HepG2 (cell line): Measurements from ENCODE around the gene CDC42BPG. TPM values are rescaled to one million over a fixed set of nuclear protein-coding genes. Genes with fewer than 3 reads are reported as not detected.

Experiments used
- LCORL ChIP-seq, 2 experiments: fragments of 450-650 bp in 1 of 2; sonication (generic) in 1 of 2; formaldehyde crosslinking in 1 of 2; IDR thresholded peaks; 2 replicates each; pipeline versions ENCODE4 v1.5.0 to v1.6.1; 2017 to 2020; ENCODE audit warnings: antibody characterized with exemption in 1 of 2, missing genetic modification reagents in 1 of 2
- RFXAP ChIP-seq: sonication (generic); formaldehyde crosslinking; IDR thresholded peaks from 2 replicates; pipeline ENCODE4 v1.4.0; 2020; ENCODE audit warnings: missing genetic modification reagents, borderline replicate concordance
- ZNF260 ChIP-seq: sonication (generic); formaldehyde crosslinking; IDR thresholded peaks from 2 replicates; pipeline ENCODE4 v1.4.0; 2020; ENCODE audit warnings: missing genetic modification reagents, low read depth, mild to moderate bottlenecking, borderline replicate concordance
- ZNF264 ChIP-seq: sonication (generic); formaldehyde crosslinking; IDR thresholded peaks from 2 replicates; pipeline ENCODE4 v1.4.0; 2020; ENCODE audit warnings: missing genetic modification reagents
- ZNF550 ChIP-seq: sonication (generic); formaldehyde crosslinking; IDR thresholded peaks from 2 replicates; pipeline ENCODE4 v1.4.0; 2020; ENCODE audit warnings: mild to moderate bottlenecking, missing genetic modification reagents, borderline replicate concordance
- ZNF792 ChIP-seq: IDR thresholded peaks from 2 replicates; pipeline ENCODE4 v1.6.1; 2016
- polyA plus RNA-seq, 8 experiments: library from polyadenylated mRNA; depleted of rRNA in 3 of 8; stranded (reverse) in 7 of 8; unstranded in 1 of 8; fragments of >200 nt; fragmentation: Illumina TruSeq in 4 of 8; extraction: Trizol in 4 of 8; gene quantifications; 2 replicates each; pipeline versions ENCODE4 v1.2.1 to v1.2.3, GENCODE V29; 2011 to 2016; ENCODE audit warnings: low read depth in 4 of 8, missing spikeins in 1 of 8, mixed read lengths in 1 of 8; ENCODE audit not compliant: insufficient read depth in 1 of 8
- total RNA-seq, 5 experiments: library from RNA; depleted of rRNA; stranded (reverse); fragments of >200 nt; fragmentation: Illumina TruSeq; extraction: Trizol; gene quantifications; 2 replicates each; pipeline ENCODE4 v1.2.3, GENCODE V29; 2016; ENCODE audit warnings: low read depth in 1 of 5
- TF ChIP-seq, protein P1 (sequence below): sonication (generic); formaldehyde crosslinking; IDR thresholded peaks from 2 replicates; pipeline ENCODE4 v1.4.0; 2020; ENCODE audit warnings: missing genetic modification reagents
- TF ChIP-seq, protein P2 (sequence below): sonication (generic); formaldehyde crosslinking; IDR thresholded peaks from 2 replicates; pipeline ENCODE4 v1.8.0; 2022; ENCODE audit warnings: missing genetic modification reagents, mild to moderate bottlenecking, moderate library complexity, borderline replicate concordance
- TF ChIP-seq, protein P3 (sequence below): sonication (generic); formaldehyde crosslinking; IDR thresholded peaks from 2 replicates; pipeline ENCODE4 v1.4.0; 2020; ENCODE audit warnings: missing genetic modification reagents
- TF ChIP-seq, protein P4 (sequence below): sonication (generic); formaldehyde crosslinking; IDR thresholded peaks from 2 replicates; pipeline ENCODE4 v1.4.0; 2020; ENCODE audit warnings: low read depth, mild to moderate bottlenecking, missing genetic modification reagents
- TF ChIP-seq, protein P5 (sequence below): sonication (generic); formaldehyde crosslinking; IDR thresholded peaks from 2 replicates; pipeline ENCODE4 v1.5.1; 2020; ENCODE audit warnings: mild to moderate bottlenecking, missing genetic modification reagents, borderline replicate concordance
- TF ChIP-seq, protein P6 (sequence below): sonication (generic); formaldehyde crosslinking; IDR thresholded peaks from 2 replicates; pipeline ENCODE4 v1.5.1; 2020; ENCODE audit warnings: mild to moderate bottlenecking, missing genetic modification reagents, moderate library complexity

CDC42BPG gene
- total and polyA plus RNA-seq, 2 of the 13 experiments (the other 11 are each of a cell fraction or from before 2014, with no cell fraction given) = 0.55 to 1.4 TPM

DNA sequence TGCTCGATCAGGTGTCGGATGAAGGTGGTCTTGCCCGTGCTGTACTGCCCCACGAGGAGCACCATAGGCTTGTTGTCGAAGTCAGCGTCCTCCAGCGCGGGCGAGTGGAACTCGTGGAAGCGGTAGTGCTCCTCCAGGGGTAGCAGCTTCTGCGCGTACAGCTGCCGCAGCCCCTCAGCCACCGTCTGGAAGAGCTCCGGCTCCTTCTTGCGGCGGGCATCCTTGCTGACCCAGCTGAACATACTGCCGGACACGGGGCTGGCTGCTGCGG lies 33.7 kb upstream of the CDC42BPG start (continued):
- TF ChIP-seq, protein P1, sequence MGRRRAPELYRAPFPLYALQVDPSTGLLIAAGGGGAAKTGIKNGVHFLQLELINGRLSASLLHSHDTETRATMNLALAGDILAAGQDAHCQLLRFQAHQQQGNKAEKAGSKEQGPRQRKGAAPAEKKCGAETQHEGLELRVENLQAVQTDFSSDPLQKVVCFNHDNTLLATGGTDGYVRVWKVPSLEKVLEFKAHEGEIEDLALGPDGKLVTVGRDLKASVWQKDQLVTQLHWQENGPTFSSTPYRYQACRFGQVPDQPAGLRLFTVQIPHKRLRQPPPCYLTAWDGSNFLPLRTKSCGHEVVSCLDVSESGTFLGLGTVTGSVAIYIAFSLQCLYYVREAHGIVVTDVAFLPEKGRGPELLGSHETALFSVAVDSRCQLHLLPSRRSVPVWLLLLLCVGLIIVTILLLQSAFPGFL = no peak
- TF ChIP-seq, protein P2, sequence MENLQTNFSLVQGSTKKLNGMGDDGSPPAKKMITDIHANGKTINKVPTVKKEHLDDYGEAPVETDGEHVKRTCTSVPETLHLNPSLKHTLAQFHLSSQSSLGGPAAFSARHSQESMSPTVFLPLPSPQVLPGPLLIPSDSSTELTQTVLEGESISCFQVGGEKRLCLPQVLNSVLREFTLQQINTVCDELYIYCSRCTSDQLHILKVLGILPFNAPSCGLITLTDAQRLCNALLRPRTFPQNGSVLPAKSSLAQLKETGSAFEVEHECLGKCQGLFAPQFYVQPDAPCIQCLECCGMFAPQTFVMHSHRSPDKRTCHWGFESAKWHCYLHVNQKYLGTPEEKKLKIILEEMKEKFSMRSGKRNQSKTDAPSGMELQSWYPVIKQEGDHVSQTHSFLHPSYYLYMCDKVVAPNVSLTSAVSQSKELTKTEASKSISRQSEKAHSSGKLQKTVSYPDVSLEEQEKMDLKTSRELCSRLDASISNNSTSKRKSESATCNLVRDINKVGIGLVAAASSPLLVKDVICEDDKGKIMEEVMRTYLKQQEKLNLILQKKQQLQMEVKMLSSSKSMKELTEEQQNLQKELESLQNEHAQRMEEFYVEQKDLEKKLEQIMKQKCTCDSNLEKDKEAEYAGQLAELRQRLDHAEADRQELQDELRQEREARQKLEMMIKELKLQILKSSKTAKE (CRISPR knock-in tag) = no peak
- TF ChIP-seq ZNF260 (CRISPR knock-in tag) = no peak
- no peak for TF ChIP-seq ZNF264
- TF ChIP-seq LCORL (IDR thresholded peaks at IDR 0.05) = no peak
- no peak for TF ChIP-seq LCORL (CRISPR knock-in tag; IDR thresholded peaks at IDR 0.05)
- TF ChIP-seq, protein P3, sequence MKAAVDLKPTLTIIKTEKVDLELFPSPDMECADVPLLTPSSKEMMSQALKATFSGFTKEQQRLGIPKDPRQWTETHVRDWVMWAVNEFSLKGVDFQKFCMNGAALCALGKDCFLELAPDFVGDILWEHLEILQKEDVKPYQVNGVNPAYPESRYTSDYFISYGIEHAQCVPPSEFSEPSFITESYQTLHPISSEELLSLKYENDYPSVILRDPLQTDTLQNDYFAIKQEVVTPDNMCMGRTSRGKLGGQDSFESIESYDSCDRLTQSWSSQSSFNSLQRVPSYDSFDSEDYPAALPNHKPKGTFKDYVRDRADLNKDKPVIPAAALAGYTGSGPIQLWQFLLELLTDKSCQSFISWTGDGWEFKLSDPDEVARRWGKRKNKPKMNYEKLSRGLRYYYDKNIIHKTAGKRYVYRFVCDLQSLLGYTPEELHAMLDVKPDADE (CRISPR knock-in tag) = no peak
- TF ChIP-seq, protein P4, sequence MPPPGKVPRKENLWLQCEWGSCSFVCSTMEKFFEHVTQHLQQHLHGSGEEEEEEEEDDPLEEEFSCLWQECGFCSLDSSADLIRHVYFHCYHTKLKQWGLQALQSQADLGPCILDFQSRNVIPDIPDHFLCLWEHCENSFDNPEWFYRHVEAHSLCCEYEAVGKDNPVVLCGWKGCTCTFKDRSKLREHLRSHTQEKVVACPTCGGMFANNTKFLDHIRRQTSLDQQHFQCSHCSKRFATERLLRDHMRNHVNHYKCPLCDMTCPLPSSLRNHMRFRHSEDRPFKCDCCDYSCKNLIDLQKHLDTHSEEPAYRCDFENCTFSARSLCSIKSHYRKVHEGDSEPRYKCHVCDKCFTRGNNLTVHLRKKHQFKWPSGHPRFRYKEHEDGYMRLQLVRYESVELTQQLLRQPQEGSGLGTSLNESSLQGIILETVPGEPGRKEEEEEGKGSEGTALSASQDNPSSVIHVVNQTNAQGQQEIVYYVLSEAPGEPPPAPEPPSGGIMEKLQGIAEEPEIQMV = 0 out of 2 replicates have a peak, but pooled peaks have one; percentile 46
- no peak for TF ChIP-seq ZNF792 (CRISPR knock-in tag)
- TF ChIP-seq, protein P5, sequence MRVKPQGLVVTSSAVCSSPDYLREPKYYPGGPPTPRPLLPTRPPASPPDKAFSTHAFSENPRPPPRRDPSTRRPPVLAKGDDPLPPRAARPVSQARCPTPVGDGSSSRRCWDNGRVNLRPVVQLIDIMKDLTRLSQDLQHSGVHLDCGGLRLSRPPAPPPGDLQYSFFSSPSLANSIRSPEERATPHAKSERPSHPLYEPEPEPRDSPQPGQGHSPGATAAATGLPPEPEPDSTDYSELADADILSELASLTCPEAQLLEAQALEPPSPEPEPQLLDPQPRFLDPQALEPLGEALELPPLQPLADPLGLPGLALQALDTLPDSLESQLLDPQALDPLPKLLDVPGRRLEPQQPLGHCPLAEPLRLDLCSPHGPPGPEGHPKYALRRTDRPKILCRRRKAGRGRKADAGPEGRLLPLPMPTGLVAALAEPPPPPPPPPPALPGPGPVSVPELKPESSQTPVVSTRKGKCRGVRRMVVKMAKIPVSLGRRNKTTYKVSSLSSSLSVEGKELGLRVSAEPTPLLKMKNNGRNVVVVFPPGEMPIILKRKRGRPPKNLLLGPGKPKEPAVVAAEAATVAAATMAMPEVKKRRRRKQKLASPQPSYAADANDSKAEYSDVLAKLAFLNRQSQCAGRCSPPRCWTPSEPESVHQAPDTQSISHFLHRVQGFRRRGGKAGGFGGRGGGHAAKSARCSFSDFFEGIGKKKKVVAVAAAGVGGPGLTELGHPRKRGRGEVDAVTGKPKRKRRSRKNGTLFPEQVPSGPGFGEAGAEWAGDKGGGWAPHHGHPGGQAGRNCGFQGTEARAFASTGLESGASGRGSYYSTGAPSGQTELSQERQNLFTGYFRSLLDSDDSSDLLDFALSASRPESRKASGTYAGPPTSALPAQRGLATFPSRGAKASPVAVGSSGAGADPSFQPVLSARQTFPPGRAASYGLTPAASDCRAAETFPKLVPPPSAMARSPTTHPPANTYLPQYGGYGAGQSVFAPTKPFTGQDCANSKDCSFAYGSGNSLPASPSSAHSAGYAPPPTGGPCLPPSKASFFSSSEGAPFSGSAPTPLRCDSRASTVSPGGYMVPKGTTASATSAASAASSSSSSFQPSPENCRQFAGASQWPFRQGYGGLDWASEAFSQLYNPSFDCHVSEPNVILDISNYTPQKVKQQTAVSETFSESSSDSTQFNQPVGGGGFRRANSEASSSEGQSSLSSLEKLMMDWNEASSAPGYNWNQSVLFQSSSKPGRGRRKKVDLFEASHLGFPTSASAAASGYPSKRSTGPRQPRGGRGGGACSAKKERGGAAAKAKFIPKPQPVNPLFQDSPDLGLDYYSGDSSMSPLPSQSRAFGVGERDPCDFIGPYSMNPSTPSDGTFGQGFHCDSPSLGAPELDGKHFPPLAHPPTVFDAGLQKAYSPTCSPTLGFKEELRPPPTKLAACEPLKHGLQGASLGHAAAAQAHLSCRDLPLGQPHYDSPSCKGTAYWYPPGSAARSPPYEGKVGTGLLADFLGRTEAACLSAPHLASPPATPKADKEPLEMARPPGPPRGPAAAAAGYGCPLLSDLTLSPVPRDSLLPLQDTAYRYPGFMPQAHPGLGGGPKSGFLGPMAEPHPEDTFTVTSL = no peak
- TF ChIP-seq ZNF550 (CRISPR knock-in tag) = no peak
- no peak for TF ChIP-seq RFXAP (CRISPR knock-in tag)
- TF ChIP-seq, protein P6, sequence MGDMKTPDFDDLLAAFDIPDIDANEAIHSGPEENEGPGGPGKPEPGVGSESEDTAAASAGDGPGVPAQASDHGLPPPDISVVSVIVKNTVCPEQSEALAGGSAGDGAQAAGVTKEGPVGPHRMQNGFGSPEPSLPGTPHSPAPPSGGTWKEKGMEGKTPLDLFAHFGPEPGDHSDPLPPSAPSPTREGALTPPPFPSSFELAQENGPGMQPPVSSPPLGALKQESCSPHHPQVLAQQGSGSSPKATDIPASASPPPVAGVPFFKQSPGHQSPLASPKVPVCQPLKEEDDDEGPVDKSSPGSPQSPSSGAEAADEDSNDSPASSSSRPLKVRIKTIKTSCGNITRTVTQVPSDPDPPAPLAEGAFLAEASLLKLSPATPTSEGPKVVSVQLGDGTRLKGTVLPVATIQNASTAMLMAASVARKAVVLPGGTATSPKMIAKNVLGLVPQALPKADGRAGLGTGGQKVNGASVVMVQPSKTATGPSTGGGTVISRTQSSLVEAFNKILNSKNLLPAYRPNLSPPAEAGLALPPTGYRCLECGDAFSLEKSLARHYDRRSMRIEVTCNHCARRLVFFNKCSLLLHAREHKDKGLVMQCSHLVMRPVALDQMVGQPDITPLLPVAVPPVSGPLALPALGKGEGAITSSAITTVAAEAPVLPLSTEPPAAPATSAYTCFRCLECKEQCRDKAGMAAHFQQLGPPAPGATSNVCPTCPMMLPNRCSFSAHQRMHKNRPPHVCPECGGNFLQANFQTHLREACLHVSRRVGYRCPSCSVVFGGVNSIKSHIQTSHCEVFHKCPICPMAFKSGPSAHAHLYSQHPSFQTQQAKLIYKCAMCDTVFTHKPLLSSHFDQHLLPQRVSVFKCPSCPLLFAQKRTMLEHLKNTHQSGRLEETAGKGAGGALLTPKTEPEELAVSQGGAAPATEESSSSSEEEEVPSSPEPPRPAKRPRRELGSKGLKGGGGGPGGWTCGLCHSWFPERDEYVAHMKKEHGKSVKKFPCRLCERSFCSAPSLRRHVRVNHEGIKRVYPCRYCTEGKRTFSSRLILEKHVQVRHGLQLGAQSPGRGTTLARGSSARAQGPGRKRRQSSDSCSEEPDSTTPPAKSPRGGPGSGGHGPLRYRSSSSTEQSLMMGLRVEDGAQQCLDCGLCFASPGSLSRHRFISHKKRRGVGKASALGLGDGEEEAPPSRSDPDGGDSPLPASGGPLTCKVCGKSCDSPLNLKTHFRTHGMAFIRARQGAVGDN (CRISPR knock-in tag) = no peak
